Parathyroid adenoma (tissue), 2 donors: ENCODE data around the gene PSMA1.

Experiments
- H2AFZ ChIP-seq: fragments of 300-600 bp; sonication (generic); one replicate; pipeline ENCODE4 v1.7.0; 2017; ENCODE audit warnings: antibody characterized with exemption, mild to moderate bottlenecking
- H3K27ac ChIP-seq: fragments of 300-600 bp; sonication (generic); one replicate; pipeline ENCODE4 v1.7.0; 2017
- H3K27me3 ChIP-seq: fragments of 300-600 bp; sonication (generic); one replicate; pipeline ENCODE4 v1.7.0; 2017; ENCODE audit warnings: low read length; ENCODE audit not compliant: control insufficient read depth, insufficient read depth
- H3K36me3 ChIP-seq: fragments of 300-600 bp; sonication (generic); one replicate; pipeline ENCODE4 v1.7.0; 2017; ENCODE audit warnings: low read length; ENCODE audit not compliant: control insufficient read depth, insufficient read depth
- H3K4me1 ChIP-seq: fragments of 300-600 bp; sonication (generic); one replicate; pipeline ENCODE4 v1.7.0; 2017; ENCODE audit warnings: control low read depth
- H3K4me2 ChIP-seq: fragments of 300-600 bp; sonication (generic); one replicate; pipeline ENCODE4 v1.7.0; 2017; ENCODE audit warnings: low read length
- H3K4me3 ChIP-seq: fragments of 300-600 bp; sonication (generic); one replicate; pipeline ENCODE4 v1.7.0; 2017; ENCODE audit warnings: low read depth, low read length
- H3K79me2 ChIP-seq: fragments of 300-600 bp; sonication (generic); one replicate; pipeline ENCODE4 v1.7.0; 2017; ENCODE audit warnings: control low read depth
- H3K9ac ChIP-seq: fragments of 300-600 bp; sonication (generic); one replicate; pipeline ENCODE4 v1.7.0; 2017; ENCODE audit warnings: mild to moderate bottlenecking
- H3K9me3 ChIP-seq: fragments of 300-600 bp; sonication (generic); one replicate; pipeline ENCODE4 v1.7.0; 2017; ENCODE audit warnings: low read length; ENCODE audit not compliant: control insufficient read depth
- TF ChIP-seq, protein P1 (sequence below): fragments of 300-600 bp; sonication (generic); IDR thresholded peaks from one replicate; pipeline ENCODE4 v1.7.0; 2017; ENCODE audit warnings: antibody characterized with exemption, mild to moderate bottlenecking
- donor health status: primary hyperparathyroidism.

PSMA1 gene

GRCh38 chr11:14460147-14460546, 60.0 kb downstream of the PSMA1 start:
- no peak overlapping the region for H2AFZ ChIP-seq
- TF ChIP-seq, protein P1, sequence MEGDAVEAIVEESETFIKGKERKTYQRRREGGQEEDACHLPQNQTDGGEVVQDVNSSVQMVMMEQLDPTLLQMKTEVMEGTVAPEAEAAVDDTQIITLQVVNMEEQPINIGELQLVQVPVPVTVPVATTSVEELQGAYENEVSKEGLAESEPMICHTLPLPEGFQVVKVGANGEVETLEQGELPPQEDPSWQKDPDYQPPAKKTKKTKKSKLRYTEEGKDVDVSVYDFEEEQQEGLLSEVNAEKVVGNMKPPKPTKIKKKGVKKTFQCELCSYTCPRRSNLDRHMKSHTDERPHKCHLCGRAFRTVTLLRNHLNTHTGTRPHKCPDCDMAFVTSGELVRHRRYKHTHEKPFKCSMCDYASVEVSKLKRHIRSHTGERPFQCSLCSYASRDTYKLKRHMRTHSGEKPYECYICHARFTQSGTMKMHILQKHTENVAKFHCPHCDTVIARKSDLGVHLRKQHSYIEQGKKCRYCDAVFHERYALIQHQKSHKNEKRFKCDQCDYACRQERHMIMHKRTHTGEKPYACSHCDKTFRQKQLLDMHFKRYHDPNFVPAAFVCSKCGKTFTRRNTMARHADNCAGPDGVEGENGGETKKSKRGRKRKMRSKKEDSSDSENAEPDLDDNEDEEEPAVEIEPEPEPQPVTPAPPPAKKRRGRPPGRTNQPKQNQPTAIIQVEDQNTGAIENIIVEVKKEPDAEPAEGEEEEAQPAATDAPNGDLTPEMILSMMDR = no peak
- no peaks in the 10 kb centered on the region for H3K4me1 ChIP-seq
- H3K4me3 ChIP-seq = no peak overlapping the region
- H3K27me3 ChIP-seq = no peaks in the 10 kb centered on the region
- H3K4me2 ChIP-seq = no peak overlapping the region
- no peak overlapping the region for H3K27ac ChIP-seq
- H3K9ac ChIP-seq = no peak overlapping the region
- no peaks in the 10 kb centered on the region for H3K79me2 ChIP-seq
- no peaks in the 10 kb centered on the region for H3K9me3 ChIP-seq
- H3K36me3 ChIP-seq = no peaks in the 10 kb centered on the region

DNA sequence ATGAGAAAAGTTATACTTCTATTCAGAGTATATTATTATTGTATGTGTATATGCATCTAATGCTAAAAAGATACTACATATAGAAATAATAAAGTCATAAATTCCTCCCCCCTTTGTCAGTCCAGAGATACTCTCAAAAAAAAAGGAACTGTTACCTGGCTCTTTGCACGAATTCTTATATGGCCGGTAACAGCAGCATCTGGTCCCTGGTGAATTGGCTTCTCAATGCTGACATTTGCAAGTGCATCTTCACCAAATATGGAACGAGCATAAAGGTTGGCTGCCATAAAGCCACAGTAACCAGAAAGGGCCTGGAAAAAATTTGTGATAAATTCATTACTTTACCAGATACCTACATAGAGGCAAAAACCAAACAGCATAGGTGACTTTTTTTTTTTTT, 61.8 kb downstream of the PSMA1 start:
- Histone ChIP-seq H3K4me2 (no peak overlapping the region), H3K36me3 (no peaks in the 10 kb centered on the region), H3K9me3 (no peaks in the 10 kb centered on the region), H3K79me2 (no peaks in the 10 kb centered on the region), H3K27ac (no peak overlapping the region), H3K9ac (no peak overlapping the region), H2AFZ (no peak overlapping the region), H3K4me1 (no peaks in the 10 kb centered on the region), H3K27me3 (no peaks in the 10 kb centered on the region), H3K4me3 (no peak overlapping the region)
- TF ChIP-seq, protein P1 = no peak

DNA sequence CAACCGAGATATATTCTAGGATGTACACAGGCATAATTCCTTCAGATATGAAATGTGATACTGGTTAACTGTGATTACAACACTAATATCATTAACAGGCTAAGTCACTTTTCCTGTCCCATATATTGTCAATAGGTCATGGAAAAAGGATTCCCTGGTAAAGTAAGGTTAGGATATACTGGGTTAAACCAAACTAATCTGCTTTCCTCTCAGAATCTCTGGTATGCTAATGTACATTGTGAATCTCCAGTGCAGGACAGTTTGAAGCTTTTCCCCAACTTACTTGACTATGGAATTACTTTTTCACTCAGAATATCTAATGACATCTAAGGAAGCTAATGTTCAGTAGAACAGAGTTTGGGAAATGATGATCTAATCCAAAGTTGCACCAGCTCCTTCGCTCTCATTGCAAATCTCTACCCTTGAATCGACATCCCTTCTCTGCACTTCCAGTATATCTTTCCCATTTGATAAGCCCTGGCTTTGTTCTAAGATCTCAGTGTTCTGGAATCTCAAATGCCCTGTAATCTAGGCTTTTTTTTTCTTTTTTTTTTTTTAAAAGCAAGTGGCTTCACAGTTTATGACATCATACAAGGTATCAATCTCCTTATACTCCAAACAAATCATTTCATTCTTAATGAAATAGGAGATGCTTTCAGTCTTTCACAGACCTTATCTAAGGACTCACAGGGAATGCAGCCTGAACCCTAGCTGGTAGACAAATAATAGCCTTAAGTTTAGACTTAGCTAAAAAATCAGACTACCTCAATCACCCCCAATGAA, 64.3 kb downstream of the PSMA1 start:
- H3K4me3 ChIP-seq = no peak overlapping the region
- no peak overlapping the region for H3K27ac ChIP-seq

More for the DNA sequence above, 64.3 kb downstream of the PSMA1 start:
- Histone ChIP-seq H2AFZ (no peak overlapping the region), H3K27me3 (no peaks in the 10 kb centered on the region), H3K79me2 (no peaks in the 10 kb centered on the region), H3K9ac (no peak overlapping the region), H3K4me2 (no peak overlapping the region), H3K36me3 (no peaks in the 10 kb centered on the region), H3K9me3 (no peaks in the 10 kb centered on the region), H3K4me1 (no peaks in the 10 kb centered on the region)
- TF ChIP-seq, protein P1 = no peak
